ENCODE data around the gene CTDSP2.
"Not testable (repeated sequence)": the region's sequence is repeated elsewhere in the genome, so short reads cannot be mapped to it uniquely, and the experiment has no call there.

CTDSP2 gene

DNA sequence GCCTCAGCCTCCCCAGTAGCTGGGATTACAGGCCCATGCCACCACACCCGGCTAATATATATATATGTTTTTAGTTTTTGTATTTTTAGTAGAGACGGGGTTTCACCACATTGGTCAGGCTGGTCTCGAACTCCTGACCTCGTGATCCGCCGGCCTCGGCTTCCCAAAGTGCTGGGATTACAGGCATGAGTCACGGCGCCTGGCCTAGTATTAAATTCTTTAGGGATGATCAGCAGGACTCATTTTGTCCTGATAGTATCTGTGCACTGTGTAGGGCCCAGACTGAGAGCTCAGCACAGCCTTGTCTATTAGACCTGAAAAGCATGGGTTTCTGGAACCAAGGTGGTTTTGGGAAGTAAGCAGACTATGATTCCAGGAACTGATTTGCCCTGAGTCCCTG, 34.5 kb upstream of the CTDSP2 start:
- H3K9ac ChIP-seq (ENCODE audit: low read depth in 1 of 2, low read length in 2 of 2), result peak overlapping the region in 1 of 2 donors; percentile 60
- peaks cover 12 to 24% of the 10 kb centered on the region in 2 donors for H3K4me1 ChIP-seq (ENCODE audit: control insufficient read depth in 2 of 2, insufficient read depth in 2 of 2, low read length in 2 of 2)

DNA sequence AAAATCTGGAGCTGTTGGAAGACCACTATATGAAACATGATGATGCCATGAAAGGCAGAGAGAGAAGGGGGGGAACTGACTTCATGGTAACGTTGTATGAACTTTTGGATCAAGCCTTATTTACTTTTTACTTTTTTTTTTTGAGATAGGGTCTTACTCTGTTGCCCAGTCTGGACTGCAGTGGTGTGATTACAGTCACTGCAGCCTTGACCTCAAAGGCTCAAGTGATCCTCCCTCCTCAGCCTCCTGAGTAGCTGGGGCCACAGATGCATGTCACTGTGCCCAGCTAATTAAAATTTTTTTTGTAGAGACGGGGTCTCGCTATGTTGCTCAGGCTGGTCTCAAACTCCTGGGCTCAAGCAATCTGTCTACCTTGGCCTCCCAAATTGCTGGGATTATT, 31.3 kb upstream of the CTDSP2 start:
- Histone ChIP-seq H3K4me3 (ENCODE audit: low read length in 2 of 2) (no peak overlapping the region), H3K27ac (ENCODE audit: low read depth in 2 of 2, low read length in 2 of 2) (no peak overlapping the region), H3K4me1 (ENCODE audit: control insufficient read depth in 2 of 2, insufficient read depth in 2 of 2, low read length in 2 of 2) (peaks cover 18 to 34% of the 10 kb centered on the region in 2 donors), H3K27me3 (ENCODE audit: control insufficient read depth in 2 of 2, insufficient read depth in 2 of 2, low read length in 2 of 2) (no peaks in the 10 kb centered on the region), H3K9ac (ENCODE audit: low read depth in 1 of 2, low read length in 2 of 2) (no peak overlapping the region), H3K9me3 (ENCODE audit: control insufficient read depth in 2 of 2, low read length in 2 of 2) (no peaks in the 10 kb centered on the region), H3K36me3 (ENCODE audit: control insufficient read depth in 2 of 2, insufficient read depth in 2 of 2, low read length in 2 of 2) (no peaks in the 10 kb centered on the region)

More for the DNA sequence above, 34.5 kb upstream of the CTDSP2 start:
- not testable (repeated sequence) for H3K9me3 ChIP-seq (ENCODE audit: control insufficient read depth in 2 of 2, low read length in 2 of 2); H3K27me3 ChIP-seq (ENCODE audit: control insufficient read depth in 2 of 2, insufficient read depth in 2 of 2, low read length in 2 of 2); H3K4me3 ChIP-seq (ENCODE audit: low read length in 2 of 2); H3K36me3 ChIP-seq (ENCODE audit: control insufficient read depth in 2 of 2, insufficient read depth in 2 of 2, low read length in 2 of 2)
- peak overlapping the region; percentile 88 to 92 for H3K27ac ChIP-seq (ENCODE audit: low read depth in 2 of 2, low read length in 2 of 2)

- no peak overlapping the region for H3K4me3 ChIP-seq (ENCODE audit: low read length in 2 of 2)
- peak overlapping the region in 1 of 2 donors; percentile 61 for H3K27ac ChIP-seq (ENCODE audit: low read depth in 2 of 2, low read length in 2 of 2)
Measured at GRCh38 chr12:57875753-57876547, 29.4 kb upstream of the CTDSP2 start.

GRCh38 chr12:57874166-57875108, 27.9 kb upstream of the CTDSP2 start:
- Histone ChIP-seq H3K27me3 (ENCODE audit: control insufficient read depth in 2 of 2, insufficient read depth in 2 of 2, low read length in 2 of 2) (no peaks in the 10 kb centered on the region), H3K36me3 (ENCODE audit: control insufficient read depth in 2 of 2, insufficient read depth in 2 of 2, low read length in 2 of 2) (no peaks in the 10 kb centered on the region), H3K4me3 (ENCODE audit: low read length in 2 of 2) (no peak overlapping the region), H3K9me3 (ENCODE audit: control insufficient read depth in 2 of 2, low read length in 2 of 2) (no peaks in the 10 kb centered on the region), H3K4me1 (ENCODE audit: control insufficient read depth in 2 of 2, insufficient read depth in 2 of 2, low read length in 2 of 2) (peaks cover 6 to 20% of the 10 kb centered on the region in 2 donors), H3K9ac (ENCODE audit: low read depth in 1 of 2, low read length in 2 of 2) (no peak overlapping the region), H3K27ac (ENCODE audit: low read depth in 2 of 2, low read length in 2 of 2) (peak overlapping the region; percentile 1 to 76)

More at GRCh38 chr12:57875753-57876547, 29.4 kb upstream of the CTDSP2 start:
- H3K4me1 ChIP-seq (ENCODE audit: control insufficient read depth in 2 of 2, insufficient read depth in 2 of 2, low read length in 2 of 2), result peaks cover 6 to 20% of the 10 kb centered on the region in 2 donors
- H3K9ac ChIP-seq (ENCODE audit: low read depth in 1 of 2, low read length in 2 of 2), result no peak overlapping the region
- no peaks in the 10 kb centered on the region for H3K9me3 ChIP-seq (ENCODE audit: control insufficient read depth in 2 of 2, low read length in 2 of 2)
- no peaks in the 10 kb centered on the region for H3K27me3 ChIP-seq (ENCODE audit: control insufficient read depth in 2 of 2, insufficient read depth in 2 of 2, low read length in 2 of 2)
- H3K36me3 ChIP-seq (ENCODE audit: control insufficient read depth in 2 of 2, insufficient read depth in 2 of 2, low read length in 2 of 2), result no peaks in the 10 kb centered on the region

DNA sequence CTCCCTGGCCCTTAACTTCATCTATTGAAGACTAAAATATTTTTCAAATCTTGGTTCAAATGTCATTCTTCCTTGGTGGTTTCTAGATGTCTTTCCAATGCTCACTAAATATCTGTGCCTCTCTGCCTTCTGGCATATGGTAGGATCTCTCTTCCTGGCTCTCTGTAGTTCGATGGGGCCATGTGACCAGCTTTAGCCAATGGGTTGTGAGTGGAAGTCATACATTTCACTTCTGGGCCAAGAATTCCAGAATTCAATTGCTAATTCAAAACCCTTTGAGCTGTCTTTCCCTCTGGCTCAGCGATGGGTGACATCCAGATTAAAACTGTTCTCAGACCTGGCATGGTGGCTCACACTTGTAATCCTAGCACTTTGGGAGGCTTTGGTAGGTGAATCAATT, 25.8 kb upstream of the CTDSP2 start:
- peaks cover 9 to 24% of the 10 kb centered on the region in 2 donors for H3K4me1 ChIP-seq (ENCODE audit: control insufficient read depth in 2 of 2, insufficient read depth in 2 of 2, low read length in 2 of 2)
- H3K9me3 ChIP-seq (ENCODE audit: control insufficient read depth in 2 of 2, low read length in 2 of 2), result no peaks in the 10 kb centered on the region

GRCh38 chr12:57869927-57870318, 23.4 kb upstream of the CTDSP2 start:
- Histone ChIP-seq H3K27me3 (ENCODE audit: control insufficient read depth in 2 of 2, insufficient read depth in 2 of 2, low read length in 2 of 2) (no peaks in the 10 kb centered on the region), H3K27ac (ENCODE audit: low read depth in 2 of 2, low read length in 2 of 2) (no peak overlapping the region), H3K36me3 (ENCODE audit: control insufficient read depth in 2 of 2, insufficient read depth in 2 of 2, low read length in 2 of 2) (no peaks in the 10 kb centered on the region), H3K9ac (ENCODE audit: low read depth in 1 of 2, low read length in 2 of 2) (no peak overlapping the region), H3K4me3 (ENCODE audit: low read length in 2 of 2) (no peak overlapping the region), H3K9me3 (ENCODE audit: control insufficient read depth in 2 of 2, low read length in 2 of 2) (no peaks in the 10 kb centered on the region), H3K4me1 (ENCODE audit: control insufficient read depth in 2 of 2, insufficient read depth in 2 of 2, low read length in 2 of 2) (peaks cover 9 to 22% of the 10 kb centered on the region in 2 donors)

More for the DNA sequence above, 25.8 kb upstream of the CTDSP2 start:
- Histone ChIP-seq H3K27ac (ENCODE audit: low read depth in 2 of 2, low read length in 2 of 2) (no peak overlapping the region), H3K9ac (ENCODE audit: low read depth in 1 of 2, low read length in 2 of 2) (no peak overlapping the region), H3K27me3 (ENCODE audit: control insufficient read depth in 2 of 2, insufficient read depth in 2 of 2, low read length in 2 of 2) (no peaks in the 10 kb centered on the region), H3K4me3 (ENCODE audit: low read length in 2 of 2) (no peak overlapping the region), H3K36me3 (ENCODE audit: control insufficient read depth in 2 of 2, insufficient read depth in 2 of 2, low read length in 2 of 2) (no peaks in the 10 kb centered on the region)

- peaks cover 9 to 20% of the 10 kb centered on the region in 2 donors for H3K4me1 ChIP-seq (ENCODE audit: control insufficient read depth in 2 of 2, insufficient read depth in 2 of 2, low read length in 2 of 2)
- H3K27me3 ChIP-seq (ENCODE audit: control insufficient read depth in 2 of 2, insufficient read depth in 2 of 2, low read length in 2 of 2), result no peaks in the 10 kb centered on the region
- no peaks in the 10 kb centered on the region for H3K36me3 ChIP-seq (ENCODE audit: control insufficient read depth in 2 of 2, insufficient read depth in 2 of 2, low read length in 2 of 2)
- no peak overlapping the region for H3K4me3 ChIP-seq (ENCODE audit: low read length in 2 of 2)
- no peak overlapping the region for H3K9ac ChIP-seq (ENCODE audit: low read depth in 1 of 2, low read length in 2 of 2)
- H3K27ac ChIP-seq (ENCODE audit: low read depth in 2 of 2, low read length in 2 of 2), result peak overlapping the region; percentile 40 to 71
- H3K9me3 ChIP-seq (ENCODE audit: control insufficient read depth in 2 of 2, low read length in 2 of 2), result no peaks in the 10 kb centered on the region
Measured at GRCh38 chr12:57869298-57869926, 22.9 kb upstream of the CTDSP2 start.

DNA sequence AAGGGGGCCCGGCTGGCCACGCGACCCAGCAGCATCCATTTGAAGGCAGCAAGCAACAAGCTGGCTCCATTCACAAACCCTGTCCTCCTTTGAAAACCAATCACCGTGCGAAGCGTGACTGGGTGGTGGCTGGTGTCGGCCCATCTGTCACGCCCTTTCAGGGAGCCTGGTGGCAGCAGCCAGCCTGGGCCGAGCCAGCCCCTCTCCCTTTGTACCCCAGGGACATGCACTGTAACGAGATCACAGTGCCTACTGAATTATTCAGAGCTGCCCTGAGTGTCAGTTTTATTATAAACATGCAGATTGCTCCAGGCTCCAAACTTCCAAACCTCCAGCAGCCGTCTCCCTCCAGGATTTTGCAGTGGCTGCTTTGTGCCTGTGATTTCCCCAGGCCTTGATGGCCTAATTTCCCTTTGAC, 22.3 kb upstream of the CTDSP2 start:
- Histone ChIP-seq H3K9ac (ENCODE audit: low read depth in 1 of 2, low read length in 2 of 2) (peak overlapping the region in 1 of 2 donors; percentile 27), H3K4me3 (ENCODE audit: low read length in 2 of 2) (no peak overlapping the region), H3K4me1 (ENCODE audit: control insufficient read depth in 2 of 2, insufficient read depth in 2 of 2, low read length in 2 of 2) (peaks cover 8 to 17% of the 10 kb centered on the region in 2 donors), H3K27me3 (ENCODE audit: control insufficient read depth in 2 of 2, insufficient read depth in 2 of 2, low read length in 2 of 2) (no peaks in the 10 kb centered on the region), H3K36me3 (ENCODE audit: control insufficient read depth in 2 of 2, insufficient read depth in 2 of 2, low read length in 2 of 2) (no peaks in the 10 kb centered on the region), H3K27ac (ENCODE audit: low read depth in 2 of 2, low read length in 2 of 2) (peak overlapping the region; percentile 40 to 71), H3K9me3 (ENCODE audit: control insufficient read depth in 2 of 2, low read length in 2 of 2) (no peaks in the 10 kb centered on the region)

- Histone ChIP-seq H3K27me3 (ENCODE audit: control insufficient read depth in 2 of 2, insufficient read depth in 2 of 2, low read length in 2 of 2) (no peaks in the 10 kb centered on the region), H3K27ac (ENCODE audit: low read depth in 2 of 2, low read length in 2 of 2) (peak overlapping the region; percentile 40 to 71), H3K36me3 (ENCODE audit: control insufficient read depth in 2 of 2, insufficient read depth in 2 of 2, low read length in 2 of 2) (no peaks in the 10 kb centered on the region), H3K4me3 (ENCODE audit: low read length in 2 of 2) (no peak overlapping the region), H3K9me3 (ENCODE audit: control insufficient read depth in 2 of 2, low read length in 2 of 2) (no peaks in the 10 kb centered on the region), H3K4me1 (ENCODE audit: control insufficient read depth in 2 of 2, insufficient read depth in 2 of 2, low read length in 2 of 2) (peaks cover 8 to 14% of the 10 kb centered on the region in 2 donors), H3K9ac (ENCODE audit: low read depth in 1 of 2, low read length in 2 of 2) (no peak overlapping the region)
Measured at GRCh38 chr12:57868221-57868620, 21.7 kb upstream of the CTDSP2 start.

Data from mucosa of rectum (tissue), 2 donors.